ENCODE data around the gene GNE. TPM values are rescaled to one million over a fixed set of nuclear protein-coding genes. Genes with fewer than 3 reads are reported as not detected.

GNE gene
- total RNA-seq, 4 donors from 2014 or later: 11.9 to 28.9 (median 16.7) TPM

GRCh38 chr9:36289836-36290435 is 31.7 kb upstream of the GNE start:
- H3K4me1 ChIP-seq: no peaks in the 10 kb centered on the region
- TF ChIP-seq POLR2A (IDR thresholded peaks at IDR 0.05): no peak
- TF ChIP-seq, protein P1, sequence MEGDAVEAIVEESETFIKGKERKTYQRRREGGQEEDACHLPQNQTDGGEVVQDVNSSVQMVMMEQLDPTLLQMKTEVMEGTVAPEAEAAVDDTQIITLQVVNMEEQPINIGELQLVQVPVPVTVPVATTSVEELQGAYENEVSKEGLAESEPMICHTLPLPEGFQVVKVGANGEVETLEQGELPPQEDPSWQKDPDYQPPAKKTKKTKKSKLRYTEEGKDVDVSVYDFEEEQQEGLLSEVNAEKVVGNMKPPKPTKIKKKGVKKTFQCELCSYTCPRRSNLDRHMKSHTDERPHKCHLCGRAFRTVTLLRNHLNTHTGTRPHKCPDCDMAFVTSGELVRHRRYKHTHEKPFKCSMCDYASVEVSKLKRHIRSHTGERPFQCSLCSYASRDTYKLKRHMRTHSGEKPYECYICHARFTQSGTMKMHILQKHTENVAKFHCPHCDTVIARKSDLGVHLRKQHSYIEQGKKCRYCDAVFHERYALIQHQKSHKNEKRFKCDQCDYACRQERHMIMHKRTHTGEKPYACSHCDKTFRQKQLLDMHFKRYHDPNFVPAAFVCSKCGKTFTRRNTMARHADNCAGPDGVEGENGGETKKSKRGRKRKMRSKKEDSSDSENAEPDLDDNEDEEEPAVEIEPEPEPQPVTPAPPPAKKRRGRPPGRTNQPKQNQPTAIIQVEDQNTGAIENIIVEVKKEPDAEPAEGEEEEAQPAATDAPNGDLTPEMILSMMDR (IDR thresholded peaks at IDR 0.05): no peak
- intact Hi-C loops (cut with DNase I): no loop called here
- no peak for DNase-seq
- H3K27me3 ChIP-seq: no peaks in the 10 kb centered on the region
- no peak overlapping the region for H3K4me3 ChIP-seq
- WGBS, 2 donors: 83 to 97% methylated on average over 3 of the region's 3 CpGs
- H3K9me3 ChIP-seq: no peaks in the 10 kb centered on the region
- H3K36me3 ChIP-seq: no peaks in the 10 kb centered on the region
- no peak overlapping the region for H3K27ac ChIP-seq

GRCh38 chr9:36288070-36288469 is 29.8 kb upstream of the GNE start:
- WGBS, 2 donors: 73 to 100% methylated on average over 2 to 3 of the region's 3 CpGs
- no peaks in the 10 kb centered on the region for H3K9me3 ChIP-seq
- no peak overlapping the region for H3K27ac ChIP-seq
- TF ChIP-seq POLR2A (IDR thresholded peaks at IDR 0.05): no peak
- TF ChIP-seq, protein P1 (IDR thresholded peaks at IDR 0.05): no peak
- no peaks in the 10 kb centered on the region for H3K36me3 ChIP-seq
- no peak for DNase-seq
- H3K4me1 ChIP-seq: no peaks in the 10 kb centered on the region
- no peaks in the 10 kb centered on the region for H3K27me3 ChIP-seq
- intact Hi-C loops (cut with DNase I): no loop called here
- H3K4me3 ChIP-seq: no peak overlapping the region

DNA sequence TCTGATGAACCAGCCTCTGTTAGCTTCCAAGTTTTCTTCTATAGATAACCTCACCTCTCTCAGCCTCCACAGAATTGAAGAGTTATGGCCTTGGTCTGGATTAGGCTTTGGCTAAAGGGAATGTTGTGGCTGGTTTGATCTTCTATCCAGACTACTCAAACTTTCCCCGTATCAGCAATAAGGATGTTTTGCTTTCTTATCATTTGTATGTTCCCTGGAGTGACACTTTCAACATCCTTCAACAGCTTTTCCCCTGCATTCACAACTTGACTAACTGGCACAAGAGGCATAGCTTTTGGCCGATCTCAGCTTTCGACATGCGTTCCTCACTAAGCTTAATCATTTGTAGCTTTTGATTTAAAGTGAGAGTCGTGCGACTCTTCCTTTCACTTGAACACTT is 28.1 kb upstream of the GNE start:
- H3K9me3 ChIP-seq: no peaks in the 10 kb centered on the region
- intact Hi-C loops (cut with DNase I): no loop called here
- no peak for DNase-seq
- H3K4me3 ChIP-seq: no peak overlapping the region
- H3K36me3 ChIP-seq: no peaks in the 10 kb centered on the region
- no peaks in the 10 kb centered on the region for H3K4me1 ChIP-seq
- 71 to 78% methylated on average over 5 to 6 of the region's 6 CpGs for WGBS, 2 donors
- no peak overlapping the region for H3K27ac ChIP-seq
- H3K27me3 ChIP-seq: no peaks in the 10 kb centered on the region
- TF ChIP-seq POLR2A (IDR thresholded peaks at IDR 0.05): no peak
- TF ChIP-seq, protein P1 (IDR thresholded peaks at IDR 0.05): no peak

GRCh38 chr9:36284226-36284625 is 26.0 kb upstream of the GNE start:
- Histone ChIP-seq H3K9me3 (no peaks in the 10 kb centered on the region), H3K36me3 (no peaks in the 10 kb centered on the region), H3K27me3 (no peaks in the 10 kb centered on the region), H3K4me3 (no peak overlapping the region), H3K27ac (no peak overlapping the region), H3K4me1 (no peaks in the 10 kb centered on the region)
- DNase-seq: no peak
- WGBS, 2 donors: 91% methylated on average over 4 of the region's 4 CpGs
- intact Hi-C loops (cut with DNase I): no loop called here
- no peak for TF ChIP-seq POLR2A (IDR thresholded peaks at IDR 0.05)
- TF ChIP-seq, protein P1 (IDR thresholded peaks at IDR 0.05): no peak

DNA sequence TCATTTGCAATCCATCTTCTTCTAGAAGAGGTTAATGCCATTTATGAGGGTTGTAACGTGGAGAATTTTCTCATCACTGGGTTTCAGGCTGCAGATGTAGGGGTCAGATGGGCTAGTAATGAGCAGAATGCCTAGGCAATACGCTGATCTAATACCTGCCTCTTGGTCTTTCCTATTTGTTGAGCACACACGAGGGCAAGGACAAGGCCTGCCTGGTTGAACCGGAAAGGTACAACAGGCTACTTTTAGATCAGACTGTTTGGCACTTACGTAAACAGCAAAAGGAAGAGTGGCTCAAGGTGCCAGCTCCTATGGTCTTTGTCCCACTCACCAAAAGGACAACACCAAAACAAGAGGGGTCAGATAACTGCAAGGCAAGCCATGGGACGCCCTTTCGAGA is 24.0 kb upstream of the GNE start:
- Histone ChIP-seq H3K9me3 (no peaks in the 10 kb centered on the region), H3K27ac (no peak overlapping the region), H3K4me1 (no peaks in the 10 kb centered on the region), H3K4me3 (no peak overlapping the region), H3K36me3 (no peaks in the 10 kb centered on the region), H3K27me3 (no peaks in the 10 kb centered on the region)
- DNase-seq: no peak
- TF ChIP-seq, protein P1 (IDR thresholded peaks at IDR 0.05): no peak
- no peak for TF ChIP-seq POLR2A (IDR thresholded peaks at IDR 0.05)
- 83 to 87% methylated on average over 7 of the region's 7 CpGs for WGBS, 2 donors
- intact Hi-C loops (cut with DNase I): no loop called here

Data from esophagus squamous epithelium (tissue), 5 donors.